ENCODE results near the gene KAZN.

KAZN gene

DNA sequence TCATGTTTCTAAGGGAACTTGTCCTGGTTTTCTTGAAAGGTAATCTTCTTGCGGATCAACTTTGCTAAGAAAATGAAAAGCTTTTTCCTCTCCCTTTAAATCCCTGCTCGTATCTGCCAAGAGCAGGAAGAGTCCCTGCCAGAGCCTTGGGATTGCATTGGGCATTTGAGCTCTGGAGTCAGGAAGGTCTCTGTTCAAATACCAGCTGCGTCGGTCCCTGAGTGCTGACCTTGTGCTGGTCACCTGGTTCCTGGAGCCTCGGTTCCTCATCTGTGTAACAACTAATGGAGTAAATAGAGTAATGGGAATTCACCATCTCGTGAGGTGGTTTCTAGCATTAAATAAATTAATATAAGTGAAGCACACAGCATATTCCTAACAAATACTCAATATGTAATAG, 280.5 kb downstream of the KAZN start:
- in situ Hi-C loops (cut with MboI; ENCODE audit: low sequenced_read_pairs, unreplicated experiment): no loop called here
- DNase-seq (ENCODE audit: low spot score): no peak
- TF ChIP-seq, protein P1, sequence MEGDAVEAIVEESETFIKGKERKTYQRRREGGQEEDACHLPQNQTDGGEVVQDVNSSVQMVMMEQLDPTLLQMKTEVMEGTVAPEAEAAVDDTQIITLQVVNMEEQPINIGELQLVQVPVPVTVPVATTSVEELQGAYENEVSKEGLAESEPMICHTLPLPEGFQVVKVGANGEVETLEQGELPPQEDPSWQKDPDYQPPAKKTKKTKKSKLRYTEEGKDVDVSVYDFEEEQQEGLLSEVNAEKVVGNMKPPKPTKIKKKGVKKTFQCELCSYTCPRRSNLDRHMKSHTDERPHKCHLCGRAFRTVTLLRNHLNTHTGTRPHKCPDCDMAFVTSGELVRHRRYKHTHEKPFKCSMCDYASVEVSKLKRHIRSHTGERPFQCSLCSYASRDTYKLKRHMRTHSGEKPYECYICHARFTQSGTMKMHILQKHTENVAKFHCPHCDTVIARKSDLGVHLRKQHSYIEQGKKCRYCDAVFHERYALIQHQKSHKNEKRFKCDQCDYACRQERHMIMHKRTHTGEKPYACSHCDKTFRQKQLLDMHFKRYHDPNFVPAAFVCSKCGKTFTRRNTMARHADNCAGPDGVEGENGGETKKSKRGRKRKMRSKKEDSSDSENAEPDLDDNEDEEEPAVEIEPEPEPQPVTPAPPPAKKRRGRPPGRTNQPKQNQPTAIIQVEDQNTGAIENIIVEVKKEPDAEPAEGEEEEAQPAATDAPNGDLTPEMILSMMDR (IDR thresholded peaks at IDR 0.05; ENCODE audit: borderline replicate concordance, control extremely low read depth, extremely low read depth, insufficient read depth, missing control alignments): no peak

DNA sequence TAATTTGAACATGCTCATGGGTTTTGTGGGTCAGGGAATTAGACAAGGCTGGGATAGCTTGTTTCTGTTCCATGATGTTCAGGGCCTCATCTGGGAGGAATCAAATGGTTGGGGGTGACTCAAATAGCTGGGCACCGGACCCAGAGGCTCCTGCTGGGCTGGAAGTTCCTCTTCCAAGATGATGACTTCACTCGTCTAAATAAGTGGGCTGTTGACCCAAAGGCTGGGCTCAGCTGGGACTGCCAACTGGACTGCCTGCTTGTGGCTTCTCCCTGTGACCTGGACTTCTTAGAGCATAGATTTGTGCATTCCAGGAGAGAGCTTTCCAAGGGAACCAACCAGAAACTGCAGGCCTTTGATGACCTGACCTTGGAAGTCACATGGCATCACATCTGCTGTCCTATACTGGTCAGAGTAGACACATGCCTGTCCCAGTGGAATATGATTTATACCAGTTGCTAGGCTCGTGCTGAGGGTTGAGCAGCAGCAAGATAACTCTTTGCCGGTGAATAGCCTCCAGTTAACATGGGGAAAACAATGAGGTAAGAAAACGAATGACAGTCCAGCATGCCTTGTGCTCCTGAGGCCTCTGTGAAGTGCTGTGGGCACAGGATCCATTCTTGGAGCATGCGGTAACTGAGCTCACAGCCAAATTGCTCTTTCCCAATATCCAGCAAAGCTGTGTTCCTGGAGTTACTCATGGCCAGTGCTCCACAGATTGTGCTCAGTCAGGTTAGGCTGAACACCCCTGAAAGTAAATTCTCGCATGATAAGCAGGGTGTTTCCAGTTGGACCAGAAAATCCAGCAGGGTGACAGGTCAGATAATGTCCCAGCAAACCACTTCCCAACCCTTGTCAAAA, 282.2 kb downstream of the KAZN start:
- TF ChIP-seq, protein P1 (IDR thresholded peaks at IDR 0.05; ENCODE audit: borderline replicate concordance, control extremely low read depth, extremely low read depth, insufficient read depth, missing control alignments): no peak
- in situ Hi-C loops (cut with MboI; ENCODE audit: low sequenced_read_pairs, unreplicated experiment): no loop called here
- DNase-seq (ENCODE audit: low spot score): no peak

DNA sequence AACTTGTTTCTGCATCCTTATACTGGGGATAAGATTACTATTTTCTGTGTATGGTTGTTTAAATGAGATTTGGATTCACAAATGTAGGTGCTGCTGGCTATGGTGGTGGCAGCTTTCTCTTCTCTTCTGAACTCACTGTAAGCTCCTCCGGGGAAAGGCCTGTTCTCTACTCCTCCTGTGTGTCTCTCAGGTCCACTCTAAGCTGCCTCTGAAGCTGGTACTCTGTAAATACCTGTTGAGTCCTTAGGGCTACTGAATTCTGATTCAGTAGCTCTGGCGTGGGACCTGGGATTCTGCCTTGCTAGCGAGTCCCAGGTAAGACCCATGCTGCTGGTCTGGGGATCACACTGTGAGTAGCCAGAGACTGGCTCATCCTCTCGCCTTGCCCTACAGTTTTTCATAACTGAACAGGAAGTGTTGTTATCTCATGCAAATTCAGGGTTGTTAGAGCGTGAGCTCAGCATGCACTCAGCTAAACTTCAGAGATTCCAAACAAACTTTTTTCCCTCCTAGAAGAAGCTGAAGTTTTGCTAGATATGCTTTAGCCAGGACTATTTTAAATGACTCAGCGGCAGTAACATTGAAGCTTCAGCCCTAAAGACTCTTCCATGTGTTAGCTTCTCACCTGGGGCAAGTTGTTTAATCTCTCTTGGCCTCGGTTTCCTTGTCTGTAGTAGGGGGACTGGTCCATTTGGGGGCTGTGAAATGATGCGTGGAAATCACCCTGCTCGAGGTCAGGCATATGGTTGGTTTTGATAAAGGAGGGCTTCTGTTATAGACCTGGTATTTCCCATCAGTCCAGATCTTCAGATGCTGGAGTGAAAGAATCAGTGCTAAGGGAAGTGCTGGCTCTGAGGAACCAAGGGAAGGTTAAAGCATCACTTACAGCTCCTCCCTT, 283.5 kb downstream of the KAZN start:
- in situ Hi-C loops (cut with MboI; ENCODE audit: low sequenced_read_pairs, unreplicated experiment): no loop called here
- DNase-seq (ENCODE audit: low spot score): peak; percentile 40
- TF ChIP-seq, protein P1 (IDR thresholded peaks at IDR 0.05; ENCODE audit: borderline replicate concordance, control extremely low read depth, extremely low read depth, insufficient read depth, missing control alignments): no peak

DNA sequence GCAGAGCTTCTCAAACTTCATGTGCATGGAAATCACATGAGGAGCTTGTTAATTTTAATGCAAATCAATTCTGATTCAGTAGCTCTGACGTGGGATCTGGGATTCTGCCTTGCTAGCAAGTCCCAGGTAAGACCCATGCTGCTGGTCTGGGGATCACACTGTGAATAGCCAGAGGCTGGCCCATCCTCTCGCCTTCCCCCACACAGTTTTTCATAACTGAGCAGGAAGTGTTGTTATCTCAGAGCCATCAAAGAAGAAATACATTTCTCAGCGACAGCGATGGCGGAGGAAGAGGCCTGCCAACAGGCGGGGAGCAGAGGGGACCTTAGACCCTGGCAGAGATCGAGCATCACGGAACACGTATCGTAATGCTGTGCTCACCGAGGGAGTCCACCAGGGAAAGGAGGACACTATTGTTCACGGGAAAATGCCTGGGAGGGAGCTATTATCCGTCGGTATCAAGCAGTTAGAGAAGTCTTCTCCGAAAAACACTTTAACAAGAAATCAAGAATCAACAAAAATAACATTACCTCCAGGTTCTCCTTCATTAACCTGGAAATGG, 286.2 kb downstream of the KAZN start:
- in situ Hi-C loops (cut with MboI; ENCODE audit: low sequenced_read_pairs, unreplicated experiment): no loop called here
- DNase-seq (ENCODE audit: low spot score): no peak

DNA sequence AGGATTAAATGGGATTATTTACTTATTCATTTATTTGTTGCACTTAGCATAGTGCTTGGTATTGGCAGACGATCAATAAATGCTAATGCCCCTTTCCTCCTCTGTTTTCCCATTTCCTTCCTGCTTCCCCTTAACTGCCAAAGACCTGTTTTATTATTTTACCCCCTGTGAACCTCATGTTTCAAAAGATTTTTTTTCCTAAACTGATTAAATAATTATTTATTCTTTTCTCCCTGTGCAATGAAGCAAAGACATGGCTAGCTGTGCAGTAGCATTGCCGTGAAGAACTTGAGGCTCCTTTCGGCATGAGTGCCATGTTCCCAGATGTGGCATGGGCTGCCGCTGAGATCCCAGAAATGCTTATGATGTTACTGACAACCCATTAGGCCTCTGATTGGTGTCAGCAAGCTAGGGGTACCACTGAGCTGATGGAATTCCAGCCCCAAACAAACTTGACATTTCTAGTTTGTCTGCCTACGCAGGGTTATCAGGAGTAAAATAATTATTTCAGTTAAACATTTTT, 288.6 kb downstream of the KAZN start:
- TF ChIP-seq, protein P1 (IDR thresholded peaks at IDR 0.05; ENCODE audit: borderline replicate concordance, control extremely low read depth, extremely low read depth, insufficient read depth, missing control alignments): no peak
- in situ Hi-C loops (cut with MboI; ENCODE audit: low sequenced_read_pairs, unreplicated experiment): no loop called here
- no peak for DNase-seq (ENCODE audit: low spot score)

More for the DNA sequence above, 286.2 kb downstream of the KAZN start:
- TF ChIP-seq, protein P1 (IDR thresholded peaks at IDR 0.05; ENCODE audit: borderline replicate concordance, control extremely low read depth, extremely low read depth, insufficient read depth, missing control alignments): no peak

DNA sequence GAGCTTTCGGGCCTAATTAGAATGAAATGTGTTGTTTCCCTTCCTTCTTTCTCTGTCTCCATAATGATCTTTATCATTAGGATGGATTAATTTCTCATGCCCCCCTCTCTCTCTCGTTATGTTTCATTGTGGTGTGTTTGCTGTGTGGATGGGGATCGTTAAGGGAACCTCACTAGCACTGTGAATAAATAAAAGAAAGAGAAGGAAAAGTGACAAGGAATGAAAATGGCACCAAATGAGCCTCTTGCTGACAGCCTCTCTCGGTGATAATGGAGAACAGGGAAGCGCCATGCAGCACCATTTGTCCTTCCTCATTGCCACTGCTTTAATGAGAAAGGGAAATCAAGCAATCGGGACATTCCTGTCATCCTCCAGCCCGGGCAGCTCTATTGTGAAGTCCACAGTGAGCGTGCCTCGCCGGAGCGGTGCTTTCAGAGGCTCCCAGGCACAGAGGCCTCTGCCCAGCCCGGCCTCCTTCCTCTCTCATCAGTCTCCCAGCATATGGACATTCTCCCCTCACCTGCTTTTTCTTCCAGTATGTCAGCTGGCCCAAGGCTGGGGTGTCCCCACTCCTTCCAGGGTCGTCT, 289.4 kb downstream of the KAZN start:
- DNase-seq (ENCODE audit: low spot score): no peak
- in situ Hi-C loops (cut with MboI; ENCODE audit: low sequenced_read_pairs, unreplicated experiment): no loop called here
- TF ChIP-seq, protein P1 (IDR thresholded peaks at IDR 0.05; ENCODE audit: borderline replicate concordance, control extremely low read depth, extremely low read depth, insufficient read depth, missing control alignments): no peak
